ENCODE results near the gene PTPRS. TPM values are rescaled to one million over a fixed set of nuclear protein-coding genes. Genes with fewer than 3 reads are reported as not detected.

PTPRS gene
- total RNA-seq, 2 experiments from 2014 or later = 0.02 to 0.08 TPM

DNA sequence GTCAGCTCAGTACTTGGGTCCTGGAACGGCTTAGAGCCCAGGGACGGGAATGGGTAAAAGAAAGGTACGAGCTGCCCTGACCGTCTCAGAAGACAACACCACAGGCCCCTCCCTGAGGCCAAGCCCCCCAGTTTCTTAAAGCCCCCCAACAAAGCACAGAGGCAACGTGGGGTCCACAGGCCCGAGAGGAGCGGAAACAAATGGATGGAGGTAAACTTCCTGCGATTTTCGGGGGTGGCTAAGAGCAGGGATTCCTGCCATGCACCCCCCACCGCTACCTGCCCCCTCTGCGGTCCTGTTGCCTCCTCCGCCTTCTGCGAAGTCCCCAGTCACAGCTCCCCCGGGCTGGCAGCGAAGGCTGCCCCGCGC, 48.2 kb downstream of the PTPRS start:
- no peaks in the 10 kb centered on the region for H3K36me3 Mint-ChIP-seq (ENCODE audit: low read depth)
- H3K4me1 Mint-ChIP-seq = no peaks in the 10 kb centered on the region
- ChIA-PET POLR2A (no interaction called here), CTCF (interaction anchor here (0.5 kb wide), 1 partner anchor 38 kb away, joined by 4 read pairs; no protein-coding TSS in a partner anchor)
- H3K4me3 Mint-ChIP-seq = no peak overlapping the region
- no peaks in the 10 kb centered on the region for H3K9me3 Mint-ChIP-seq
- H3K27me3 Mint-ChIP-seq = peaks cover 14% of the 10 kb centered on the region
- no peak for DNase-seq
- no peak overlapping the region for H3K27ac Mint-ChIP-seq

DNA sequence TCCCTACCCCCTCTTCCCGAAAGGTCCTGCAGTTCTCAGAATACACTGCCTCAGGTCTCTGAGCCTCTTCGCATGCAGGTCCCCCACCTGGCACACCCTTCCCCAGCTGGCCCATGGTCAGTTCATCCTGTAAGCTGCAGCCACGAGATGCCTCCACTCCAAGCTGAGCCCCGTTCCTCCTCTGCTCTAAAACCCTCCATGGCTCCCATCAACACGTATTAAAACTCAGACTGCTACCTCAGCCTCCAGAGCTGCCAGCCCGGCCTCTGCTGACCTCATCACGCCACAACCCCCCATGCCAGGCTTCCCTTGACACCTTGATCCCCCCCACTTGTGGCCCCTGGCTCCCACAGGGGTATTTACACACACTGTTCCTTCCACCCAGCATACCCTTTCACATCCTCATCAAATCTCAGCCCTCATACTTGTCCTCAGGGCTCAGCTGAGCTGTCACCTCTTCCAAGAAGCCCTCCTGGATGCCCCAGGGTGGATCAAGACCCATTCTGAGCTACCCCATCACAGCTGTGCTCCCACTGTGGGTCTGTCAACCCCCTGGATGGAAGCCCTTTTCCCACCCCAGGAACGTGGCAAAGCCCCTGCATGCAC, 48.9 kb downstream of the PTPRS start:
- POLR2A ChIA-PET = no interaction called here
- no peak for DNase-seq
- no peak overlapping the region for H3K4me3 Mint-ChIP-seq
- CTCF ChIA-PET = interaction anchor here (0.5 to 0.8 kb wide), 2 partner anchors 12 to 38 kb away, joined by 3 to 4 read pairs; no protein-coding TSS in a partner anchor
- no peak overlapping the region for H3K27ac Mint-ChIP-seq
- no peaks in the 10 kb centered on the region for H3K9me3 Mint-ChIP-seq
- peaks cover 14% of the 10 kb centered on the region for H3K27me3 Mint-ChIP-seq
- H3K4me1 Mint-ChIP-seq = no peaks in the 10 kb centered on the region
- no peaks in the 10 kb centered on the region for H3K36me3 Mint-ChIP-seq (ENCODE audit: low read depth)

Other genes with a start within 250 kb of the PTPRS start
- gene ZNRF4, start 114.6 kb upstream of the PTPRS start, total RNA-seq = not detected
- under 1 TPM; 0.40 to 0.58 TPM for gene TINCR, start 227.1 kb upstream of the PTPRS start, total RNA-seq